GM18951 (cell line): ENCODE results near the gene VWC2L.

Experiments used
- POLR2A ChIP-seq: IDR thresholded peaks from 4 replicates; pipeline ENCODE4 v1.6.1; 2011; ENCODE audit warnings: mild to moderate bottlenecking; ENCODE audit not compliant: insufficient read length, insufficient read depth; ENCODE audit errors: extremely low read depth
- in situ Hi-C: fragments of 300-500 bp; cut with MboI; formaldehyde crosslinking; loops from one replicate; pipeline ENCODE4 v1.12.0; 2022; ENCODE audit warnings: low sequenced_read_pairs, mixed read lengths, inconsistent platforms; ENCODE audit not compliant: unreplicated experiment

VWC2L gene

GRCh38 chr2:214410918-214411554 lies at the start of gene VWC2L:
TSS of gene VWC2L (plus strand) at chr2:214411054. CDS start at chr2:214414194, 3,140 bp downstream.
- no peak for TF ChIP-seq POLR2A
- in situ Hi-C loops, result no loop called here

- in situ Hi-C loops, result no loop called here
- TF ChIP-seq POLR2A, result no peak
Observed at GRCh38 chr2:214361116-214361515, 49.7 kb upstream of the VWC2L start.

GRCh38 chr2:214365549-214365948 lies 45.3 kb upstream of the VWC2L start:
- in situ Hi-C loops, result no loop called here

GRCh38 chr2:214367171-214367570 lies 43.7 kb upstream of the VWC2L start:
- no peak for TF ChIP-seq POLR2A
- in situ Hi-C loops, result no loop called here

More at GRCh38 chr2:214365549-214365948, 45.3 kb upstream of the VWC2L start:
- TF ChIP-seq POLR2A, result no peak

GRCh38 chr2:214376618-214377285 lies 34.1 kb upstream of the VWC2L start:
- in situ Hi-C loops, result no loop called here
- no peak for TF ChIP-seq POLR2A

GRCh38 chr2:214377286-214377624 lies 33.6 kb upstream of the VWC2L start:
- in situ Hi-C loops, result no loop called here
- no peak for TF ChIP-seq POLR2A

- no peak for TF ChIP-seq POLR2A
- in situ Hi-C loops, result no loop called here
Observed at GRCh38 chr2:214378455-214379103, 32.3 kb upstream of the VWC2L start.

- TF ChIP-seq POLR2A, result no peak
Observed at GRCh38 chr2:214379227-214379626, 31.6 kb upstream of the VWC2L start.

GRCh38 chr2:214380681-214381080 lies 30.2 kb upstream of the VWC2L start:
- no peak for TF ChIP-seq POLR2A
- in situ Hi-C loops, result no loop called here

More at GRCh38 chr2:214379227-214379626, 31.6 kb upstream of the VWC2L start:
- in situ Hi-C loops, result no loop called here

- in situ Hi-C loops, result no loop called here
- TF ChIP-seq POLR2A, result no peak
Observed at GRCh38 chr2:214382229-214382628, 28.6 kb upstream of the VWC2L start.

- in situ Hi-C loops, result no loop called here
- TF ChIP-seq POLR2A, result no peak
Observed at GRCh38 chr2:214386720-214387119, 24.1 kb upstream of the VWC2L start.

GRCh38 chr2:214389334-214389733 lies 21.5 kb upstream of the VWC2L start:
- TF ChIP-seq POLR2A, result no peak
- in situ Hi-C loops, result no loop called here

- in situ Hi-C loops, result no loop called here
- no peak for TF ChIP-seq POLR2A
Observed at GRCh38 chr2:214393796-214394195, 17.1 kb upstream of the VWC2L start.

GRCh38 chr2:214395040-214395439 lies 15.8 kb upstream of the VWC2L start:
- TF ChIP-seq POLR2A, result no peak
- in situ Hi-C loops, result no loop called here
